HG03139 (cell line): Measurements from ENCODE around the gene SGPP1.
"Not testable (repeated sequence)": the region's sequence is repeated elsewhere in the genome, so short reads cannot be mapped to it uniquely, and the experiment has no call there.

Source experiments
- ATAC-seq: cut with Tn5 transposase; IDR thresholded peaks from one replicate; pipeline ENCODE4 v1.9.1; 2021; ENCODE audit not compliant: unreplicated experiment

Gene SGPP1

DNA sequence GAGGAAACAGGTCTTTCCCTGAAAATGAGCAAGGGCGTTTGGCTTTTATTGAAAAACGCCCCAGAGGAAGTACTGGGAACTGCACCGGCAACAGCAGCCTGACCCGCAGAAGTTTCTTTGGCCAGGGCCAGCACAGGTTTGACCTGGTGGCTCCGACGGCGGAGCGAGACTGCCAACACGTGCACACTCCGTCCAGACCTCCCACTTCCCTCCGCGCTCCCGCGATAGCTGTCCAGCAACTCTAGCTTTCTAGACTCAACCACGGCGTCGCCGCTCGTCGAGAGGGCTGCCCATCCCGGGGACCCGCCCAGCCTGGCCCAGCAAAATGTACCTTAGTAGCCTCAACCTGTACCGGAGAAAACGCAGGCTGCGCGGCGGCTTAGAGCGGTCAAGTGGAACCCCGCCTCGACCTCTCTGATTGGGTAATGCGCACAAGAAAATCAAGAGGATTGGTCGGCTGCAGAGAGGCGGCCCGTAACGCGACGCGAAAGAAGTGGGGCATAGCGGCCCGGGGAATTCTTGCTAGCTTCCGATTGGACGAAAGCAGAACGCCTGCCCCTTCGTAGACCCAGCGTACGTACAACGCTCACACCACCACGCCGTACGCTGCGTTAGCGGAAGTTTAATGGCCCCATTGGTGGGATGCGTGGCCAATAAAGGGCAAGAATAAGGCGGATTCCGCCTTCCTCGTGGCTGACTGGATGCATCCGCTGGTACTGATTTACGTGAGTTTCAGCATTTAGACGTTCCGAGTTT lies 86.2 kb downstream of the SGPP1 start, which contains the start of gene WDR89:
Gene WDR89, minus strand, starts transcription at position 399 of the 756 bp plus-strand sequence. CDS start 41,929 bp downstream, outside the sequence.
- ATAC-seq = peak; percentile 78

GRCh38 chr14:63638493-63638892 lies 89.4 kb downstream of the SGPP1 start:
- ATAC-seq = no peak

- not testable (repeated sequence) for ATAC-seq
These were observed 91.7 kb downstream of the SGPP1 start for GRCh38 chr14:63636094-63636635.
